ENCODE measurements around the gene KLHL30. TPM values are rescaled to one million over a fixed set of nuclear protein-coding genes. Genes with fewer than 3 reads are reported as not detected.

KLHL30 gene
- total RNA-seq, 1 experiment from 2014 or later: 0.61 TPM

- ChIA-PET RAD21 (ENCODE audit: low non-redundant PET in 1 of 2, low total read pairs in 2 of 2, uncharacterized antibody in 2 of 2, unreplicated experiment in 2 of 2) (no interaction called here), CTCF (no interaction called here), POLR2A (no interaction called here)
- DNase-seq (ENCODE audit: low read depth, low spot score): no peak
- H4K20me1 ChIP-seq (ENCODE audit: insufficient read depth): no peaks in the 10 kb centered on the region
- H3K36me3 ChIP-seq (ENCODE audit: control insufficient read depth in 1 of 2, insufficient read depth in 2 of 2, low read length in 2 of 2): no peaks in the 10 kb centered on the region
- no peak overlapping the region for H2AFZ ChIP-seq (ENCODE audit: low read depth, low read length, poor library complexity, severe bottlenecking)
- no peaks in the 10 kb centered on the region for H3K9me2 ChIP-seq (ENCODE audit: insufficient read depth)
- H3K4me3 ChIP-seq (replicated peaks in 1 of 2; ENCODE audit: low read depth in 1 of 2, low read length in 2 of 2): no peak overlapping the region
- no peak overlapping the region for H3K27ac ChIP-seq (ENCODE audit: low read depth, low read length)
- H3K4me1 ChIP-seq (ENCODE audit: control insufficient read depth in 1 of 2, insufficient read depth in 2 of 2, low read length in 2 of 2): no peaks in the 10 kb centered on the region
- H3K9ac ChIP-seq (ENCODE audit: low read length): no peak overlapping the region
- ATAC-seq: no peak
- TF ChIP-seq CBX3 (IDR thresholded peaks at IDR 0.05; ENCODE audit: low read depth): no peak
- no peaks in the 10 kb centered on the region; the same call in 1 of the 2 replicates for H3K27me3 ChIP-seq (ENCODE audit: insufficient read depth, low read length)
- BruUV-seq (replicated peaks): no TSS peak
- H3K9me3 ChIP-seq (ENCODE audit: control insufficient read depth in 1 of 2, insufficient read depth in 1 of 2, low read depth in 1 of 2, low read length in 2 of 2): peaks cover 0 to 10% of the 10 kb centered on the region in 2 experiments; a peak in 1 of 4 replicates
- H3K79me2 ChIP-seq (ENCODE audit: insufficient read depth, low read length): no peaks in the 10 kb centered on the region
- intact Hi-C loops (cut with micrococcal nuclease): no loop called here
- H3K4me2 ChIP-seq (ENCODE audit: low read length): no peak overlapping the region
Observed at GRCh38 chr2:238123218-238123971, 15.1 kb upstream of the KLHL30 start.

GRCh38 chr2:238123991-238124470 lies 14.4 kb upstream of the KLHL30 start:
- H3K79me2 ChIP-seq (ENCODE audit: insufficient read depth, low read length): no peaks in the 10 kb centered on the region
- H2AFZ ChIP-seq (ENCODE audit: low read depth, low read length, poor library complexity, severe bottlenecking): no peak overlapping the region
- DNase-seq (ENCODE audit: low read depth, low spot score) (no peak), ATAC-seq (no peak)
- H3K4me3 ChIP-seq (replicated peaks in 1 of 2; ENCODE audit: low read depth in 1 of 2, low read length in 2 of 2): no peak overlapping the region
- H3K4me1 ChIP-seq (ENCODE audit: control insufficient read depth in 1 of 2, insufficient read depth in 2 of 2, low read length in 2 of 2): no peaks in the 10 kb centered on the region
- H3K27me3 ChIP-seq (ENCODE audit: insufficient read depth, low read length): no peaks in the 10 kb centered on the region; the same call in 1 of the 2 replicates
- H3K27ac ChIP-seq (ENCODE audit: low read depth, low read length): no peak overlapping the region
- no peaks in the 10 kb centered on the region for H4K20me1 ChIP-seq (ENCODE audit: insufficient read depth)
- H3K9me3 ChIP-seq (ENCODE audit: control insufficient read depth in 1 of 2, insufficient read depth in 1 of 2, low read depth in 1 of 2, low read length in 2 of 2): peaks cover 0 to 10% of the 10 kb centered on the region in 2 experiments; a peak in 1 of 4 replicates
- CTCF ChIA-PET: no interaction called here
- POLR2A ChIA-PET: no interaction called here
- H3K4me2 ChIP-seq (ENCODE audit: low read length): no peak overlapping the region
- intact Hi-C loops (cut with micrococcal nuclease): no loop called here
- H3K36me3 ChIP-seq (ENCODE audit: control insufficient read depth in 1 of 2, insufficient read depth in 2 of 2, low read length in 2 of 2): no peaks in the 10 kb centered on the region
- no TSS peak for BruUV-seq (replicated peaks)
- no peaks in the 10 kb centered on the region for H3K9me2 ChIP-seq (ENCODE audit: insufficient read depth)
- no peak overlapping the region for H3K9ac ChIP-seq (ENCODE audit: low read length)
- RAD21 ChIA-PET (ENCODE audit: low non-redundant PET in 1 of 2, low total read pairs in 2 of 2, uncharacterized antibody in 2 of 2, unreplicated experiment in 2 of 2): no interaction called here
- no peak for TF ChIP-seq RAD21 (IDR thresholded peaks at IDR 0.05; ENCODE audit: low read depth)
- no peak for TF ChIP-seq ZFX (IDR thresholded peaks at IDR 0.05)
- no peak for TF ChIP-seq EZH2 (IDR thresholded peaks at IDR 0.05)
- no peak for TF ChIP-seq SRF (IDR thresholded peaks at IDR 0.05; ENCODE audit: low read depth)
- no peak for TF ChIP-seq SIN3A (IDR thresholded peaks at IDR 0.05; ENCODE audit: low read depth)
- TF ChIP-seq ZNF274 (IDR thresholded peaks at IDR 0.05; ENCODE audit: low read depth, low read length): no peak
- no peak for TF ChIP-seq CEBPB (IDR thresholded peaks at IDR 0.05; ENCODE audit: low read depth)
- no peak for TF ChIP-seq POLR2AphosphoS5 (IDR thresholded peaks at IDR 0.05; ENCODE audit: low read depth, low read length)
- no peak for TF ChIP-seq CBX3 (IDR thresholded peaks at IDR 0.05; ENCODE audit: low read depth)
- no peak for TF ChIP-seq YY1 (IDR thresholded peaks at IDR 0.05; ENCODE audit: extremely low read depth, insufficient replicate concordance, low read depth, low read length)
- TF ChIP-seq EZH2phosphoT487 (IDR thresholded peaks at IDR 0.05; ENCODE audit: borderline replicate concordance): no peak
- no peak for TF ChIP-seq JUND (IDR thresholded peaks at IDR 0.05)
- TF ChIP-seq ELF1 (IDR thresholded peaks at IDR 0.05; ENCODE audit: borderline replicate concordance, low read depth): no peak
- no peak for TF ChIP-seq REST (IDR thresholded peaks at IDR 0.05; ENCODE audit: low read depth)
- TF ChIP-seq ZBTB33 (IDR thresholded peaks at IDR 0.05; ENCODE audit: extremely low read depth, insufficient replicate concordance, low read length): no peak
